A549 (cell line): Measurements from ENCODE around the gene CTSC.

Source experiments
- BHLHE40 ChIP-seq: IDR thresholded peaks from 2 replicates; pipeline ENCODE4 v1.6.1; 2012; ENCODE audit warnings: low read depth, low read length, inconsistent platforms
- CEBPB ChIP-seq, 2 experiments: fragments of >200 bp in 1 of 2; sonication (Bioruptor Twin) in 1 of 2; formaldehyde crosslinking in 1 of 2; IDR thresholded peaks; 2 replicates each; pipeline ENCODE4 v1.6.1; 2012 to 2016
- EP300 ChIP-seq, 2 experiments: fragments of >200 bp; sonication (Bioruptor Twin); formaldehyde crosslinking; IDR thresholded peaks; 2 replicates in 1 of 2; 3 replicates in 1 of 2; pipeline ENCODE4 v1.6.1; 2016 to 2017
- FOXS1 ChIP-seq: fragments of 250-450 bp; sonication (Bioruptor Pico); IDR thresholded peaks from 2 replicates; pipeline ENCODE4 v1.5.0; 2020; ENCODE audit warnings: mild to moderate bottlenecking, moderate library complexity
- GATA3 ChIP-seq: IDR thresholded peaks from 2 replicates; pipeline ENCODE4 v1.6.1; 2012; ENCODE audit warnings: borderline replicate concordance
- ZNF302 ChIP-seq: fragments of 250-450 bp; sonication (Bioruptor Pico); IDR thresholded peaks from 2 replicates; pipeline ENCODE4 v1.9.0; 2021; ENCODE audit warnings: inconsistent platforms, mild to moderate bottlenecking, moderate library complexity

DNA sequence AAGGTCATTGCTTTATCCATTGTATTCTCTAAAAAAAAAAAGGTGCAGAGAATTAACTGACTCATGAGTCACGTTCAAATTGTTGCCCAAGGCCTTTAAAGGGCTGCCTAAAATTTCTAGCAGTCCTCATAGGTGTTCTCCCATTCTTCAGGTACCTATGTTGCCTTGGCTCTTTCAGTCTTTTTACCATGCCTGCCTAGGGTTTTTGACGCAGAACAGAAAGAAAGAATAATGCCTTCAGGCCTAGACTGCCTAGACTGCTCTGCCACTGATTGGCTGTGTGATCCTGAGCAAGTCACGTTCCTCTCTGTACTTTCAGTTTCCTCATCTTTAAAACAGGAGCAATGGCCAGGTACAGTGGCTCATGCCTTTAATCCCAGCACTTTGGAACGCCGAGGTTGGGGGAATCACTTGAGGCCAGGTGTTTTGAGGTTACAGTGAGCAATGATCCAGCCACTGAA lies 21.5 kb downstream of the CTSC start:
- TF ChIP-seq EP300 (IDR thresholded peaks at IDR 0.05) = no peak
- no peak for TF ChIP-seq BHLHE40
- no peak for TF ChIP-seq FOXS1
- no peak for TF ChIP-seq GATA3
- no peak for TF ChIP-seq CEBPB (IDR thresholded peaks at IDR 0.05)
- TF ChIP-seq ZNF302 (CRISPR knock-in tag) = no peak
